GM12801 (cell line): ENCODE results near the gene TENT5C.

Experiments used
- TF ChIP-seq, protein P1 (sequence below): IDR thresholded peaks from one replicate; pipeline ENCODE4 v1.5.1; 2011; ENCODE audit warnings: control low read depth; ENCODE audit not compliant: insufficient read length; ENCODE audit errors: extremely low read depth

TENT5C gene

GRCh38 chr1:117580882-117581281 lies 25.0 kb upstream of the TENT5C start:
- TF ChIP-seq, protein P1, sequence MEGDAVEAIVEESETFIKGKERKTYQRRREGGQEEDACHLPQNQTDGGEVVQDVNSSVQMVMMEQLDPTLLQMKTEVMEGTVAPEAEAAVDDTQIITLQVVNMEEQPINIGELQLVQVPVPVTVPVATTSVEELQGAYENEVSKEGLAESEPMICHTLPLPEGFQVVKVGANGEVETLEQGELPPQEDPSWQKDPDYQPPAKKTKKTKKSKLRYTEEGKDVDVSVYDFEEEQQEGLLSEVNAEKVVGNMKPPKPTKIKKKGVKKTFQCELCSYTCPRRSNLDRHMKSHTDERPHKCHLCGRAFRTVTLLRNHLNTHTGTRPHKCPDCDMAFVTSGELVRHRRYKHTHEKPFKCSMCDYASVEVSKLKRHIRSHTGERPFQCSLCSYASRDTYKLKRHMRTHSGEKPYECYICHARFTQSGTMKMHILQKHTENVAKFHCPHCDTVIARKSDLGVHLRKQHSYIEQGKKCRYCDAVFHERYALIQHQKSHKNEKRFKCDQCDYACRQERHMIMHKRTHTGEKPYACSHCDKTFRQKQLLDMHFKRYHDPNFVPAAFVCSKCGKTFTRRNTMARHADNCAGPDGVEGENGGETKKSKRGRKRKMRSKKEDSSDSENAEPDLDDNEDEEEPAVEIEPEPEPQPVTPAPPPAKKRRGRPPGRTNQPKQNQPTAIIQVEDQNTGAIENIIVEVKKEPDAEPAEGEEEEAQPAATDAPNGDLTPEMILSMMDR = no peak

- TF ChIP-seq, protein P1 = no peak
These were observed 24.4 kb upstream of the TENT5C start for GRCh38 chr1:117581391-117581943.

DNA sequence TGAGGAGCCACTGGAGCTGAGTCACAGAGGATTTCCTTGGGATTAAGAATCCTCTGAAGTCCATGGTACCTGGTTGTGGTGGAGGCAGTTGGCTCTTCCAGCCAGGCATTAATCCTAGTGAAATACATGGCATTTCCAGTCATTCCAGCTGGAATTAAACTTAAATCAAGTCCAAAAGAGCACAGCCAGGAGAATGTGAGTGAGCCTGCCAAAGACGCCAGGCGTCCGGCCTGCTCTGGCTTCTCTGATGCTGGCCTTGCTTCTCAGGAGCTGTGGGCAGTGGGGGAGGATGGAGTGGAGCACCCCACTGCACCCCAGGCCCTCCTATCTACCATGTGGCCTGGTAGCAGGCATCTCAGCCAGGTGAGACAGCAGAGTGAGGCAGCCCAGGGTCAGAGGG lies 23.4 kb upstream of the TENT5C start:
- TF ChIP-seq, protein P1 = no peak

DNA sequence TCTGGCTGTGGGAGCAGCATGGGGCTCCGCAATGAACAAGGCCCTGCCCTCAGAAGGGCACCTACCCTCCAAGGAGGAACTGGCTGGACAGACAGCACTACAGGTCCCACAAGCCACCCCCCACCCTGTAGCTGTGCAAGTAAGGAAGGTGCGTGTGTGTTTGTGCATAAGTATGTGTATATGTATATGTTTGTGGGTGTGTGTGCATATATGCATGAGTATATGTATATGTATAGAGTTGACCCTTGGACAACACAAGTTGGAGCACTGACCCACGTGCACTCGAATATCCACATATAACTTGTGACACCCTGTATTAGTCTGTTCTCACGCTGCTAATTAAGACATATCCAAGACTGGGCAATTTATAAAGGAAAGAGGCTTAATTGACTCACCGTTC lies 22.6 kb upstream of the TENT5C start:
- TF ChIP-seq, protein P1 = no peak

GRCh38 chr1:117584181-117584580 lies 21.7 kb upstream of the TENT5C start:
- TF ChIP-seq, protein P1 = no peak

DNA sequence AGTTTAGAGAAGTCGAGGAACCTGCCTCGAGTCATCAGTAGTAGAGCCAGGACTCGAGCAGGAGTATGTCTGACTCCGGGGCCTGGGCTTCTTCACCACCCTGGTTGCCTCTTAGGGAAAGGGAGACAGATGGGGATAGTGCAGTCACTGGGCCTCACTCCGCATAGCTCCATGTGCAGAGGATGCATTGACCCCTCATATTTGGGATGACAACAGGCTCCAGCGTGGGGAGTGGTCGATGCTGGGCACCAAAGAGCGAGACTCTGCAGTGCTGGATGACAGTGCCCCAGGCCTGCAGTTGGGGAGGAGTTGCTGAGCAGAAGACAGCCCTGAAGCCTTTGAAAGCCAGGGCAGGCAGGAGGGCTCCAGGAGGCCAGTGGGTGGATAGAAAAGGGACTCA lies 20.8 kb upstream of the TENT5C start:
- TF ChIP-seq, protein P1 = no peak

GRCh38 chr1:117586337-117586736 lies 19.5 kb upstream of the TENT5C start:
- TF ChIP-seq, protein P1 = no peak
